Sigmoid colon (tissue), 7 donors: ENCODE measurements around the gene SRSF8. TPM values are rescaled to one million over a fixed set of nuclear protein-coding genes. Genes with fewer than 3 reads are reported as not detected.
A peak's percentile ranks its signal among the peaks of the same experiment; 100 is the strongest.

Source experiments
- DNase-seq: peaks from one replicate; pipeline ENCODE4 v3.0.0-alpha.2; 2019
- H3K27ac ChIP-seq, 4 donors: fragments of 200-600 bp; sonication (generic); one replicate each; pipeline ENCODE4 v1.5.1; 2016 to 2019; ENCODE audit warnings: mild to moderate bottlenecking in 1 of 4
- H3K27me3 ChIP-seq, 3 donors: fragments of 200-600 bp; sonication (generic); one replicate each; pipeline ENCODE4 v1.5.1; 2019; ENCODE audit warnings: mild to moderate bottlenecking in 1 of 3
- H3K36me3 ChIP-seq, 4 donors: fragments of 200-600 bp; sonication (generic); one replicate each; pipeline ENCODE4 v1.5.1; 2016 to 2019
- H3K4me1 ChIP-seq, 4 donors: fragments of 200-600 bp; sonication (generic); one replicate each; pipeline ENCODE4 v1.5.1; 2017 to 2019
- H3K4me3 ChIP-seq, 4 donors: fragments of 200-600 bp; sonication (generic); one replicate each; pipeline ENCODE4 v1.5.1; 2017 to 2019; ENCODE audit warnings: mild to moderate bottlenecking in 2 of 4, moderate library complexity in 1 of 4
- H3K9me3 ChIP-seq, 4 donors: fragments of 200-600 bp in 3 of 4; sonication (generic) in 3 of 4; one replicate each; pipeline versions ENCODE4 v1.5.1 to v1.6.1; 2013 to 2019
- EP300 ChIP-seq, 4 donors: sonication (generic); formaldehyde crosslinking; IDR thresholded peaks; one replicate each; pipeline ENCODE4 v1.6.1; 2017; ENCODE audit warnings: antibody characterized with exemption in 4 of 4
- POLR2A ChIP-seq, 2 donors: fragments of 450-650 bp; IDR thresholded peaks; one replicate each; pipeline ENCODE4 v1.6.1; 2016; ENCODE audit warnings: antibody characterized with exemption in 2 of 2, mild to moderate bottlenecking in 2 of 2, moderate library complexity in 2 of 2
- POLR2AphosphoS5 ChIP-seq, 4 donors: sonication (generic); formaldehyde crosslinking; IDR thresholded peaks; one replicate each; pipeline ENCODE4 v1.6.1; 2017; ENCODE audit warnings: antibody characterized with exemption in 4 of 4
- WGBS, 2 donors: extraction: QIAGEN DNeasy Blood & Tissue Kit; methylation state at CpG; one replicate each; pipeline ENCODE4 v1.1.7; 2013; 5-methylcytosine and 5-hydroxymethylcytosine counted together
- intact Hi-C: fragments of 100-400 bp; cut with DNase I; formaldehyde crosslinking; loops from one replicate; pipeline ENCODE4 v1.15.1; 2023
- polyA plus RNA-seq, 3 donors: library from polyadenylated mRNA; stranded (reverse); fragments of 200-250 nt; gene quantifications; one replicate each; pipeline ENCODE4 v1.2.3, GENCODE V29; 2013
- total RNA-seq, 4 donors: library from RNA; depleted of rRNA; stranded (reverse); fragments of >200 nt; gene quantifications; one replicate each; pipeline ENCODE4 v1.1.0, GENCODE V29; 2016
- TF ChIP-seq, protein P1 (sequence below), 4 experiments: fragments of 450-650 bp in 3 of 4; fragments of 200-600 bp in 1 of 4; IDR thresholded peaks; one replicate each; pipeline ENCODE4 v1.5.1; 2016 to 2019; ENCODE audit warnings: antibody characterized with exemption in 4 of 4, mild to moderate bottlenecking in 3 of 4, moderate library complexity in 2 of 4
- donor health status: healthy with polysubstance abuse.
- donor health status: Bipolar disorder and iron deficiency.
- donor health status: healthy.

Gene SRSF8
- total and polyA plus RNA-seq, 7 donors: 15.0 to 54.7 (median 30.4) TPM

- H3K4me3 ChIP-seq: peak overlapping the region; percentile 71 to 83 (median 80)
- H3K9me3 ChIP-seq: no peaks in the 10 kb centered on the region
- intact Hi-C loops: loop anchor here (1.0 to 10.0 kb wide), 10 partner anchors 21 to 719 kb away; partner anchors contain the start of genes AMOTL1, CWC15, ENDOD1 and FAM76B
- TF ChIP-seq POLR2AphosphoS5 (IDR thresholded peaks at IDR 0.05): peak in 2 of 4 donors; percentile 5 to 32
- TF ChIP-seq, protein P1, sequence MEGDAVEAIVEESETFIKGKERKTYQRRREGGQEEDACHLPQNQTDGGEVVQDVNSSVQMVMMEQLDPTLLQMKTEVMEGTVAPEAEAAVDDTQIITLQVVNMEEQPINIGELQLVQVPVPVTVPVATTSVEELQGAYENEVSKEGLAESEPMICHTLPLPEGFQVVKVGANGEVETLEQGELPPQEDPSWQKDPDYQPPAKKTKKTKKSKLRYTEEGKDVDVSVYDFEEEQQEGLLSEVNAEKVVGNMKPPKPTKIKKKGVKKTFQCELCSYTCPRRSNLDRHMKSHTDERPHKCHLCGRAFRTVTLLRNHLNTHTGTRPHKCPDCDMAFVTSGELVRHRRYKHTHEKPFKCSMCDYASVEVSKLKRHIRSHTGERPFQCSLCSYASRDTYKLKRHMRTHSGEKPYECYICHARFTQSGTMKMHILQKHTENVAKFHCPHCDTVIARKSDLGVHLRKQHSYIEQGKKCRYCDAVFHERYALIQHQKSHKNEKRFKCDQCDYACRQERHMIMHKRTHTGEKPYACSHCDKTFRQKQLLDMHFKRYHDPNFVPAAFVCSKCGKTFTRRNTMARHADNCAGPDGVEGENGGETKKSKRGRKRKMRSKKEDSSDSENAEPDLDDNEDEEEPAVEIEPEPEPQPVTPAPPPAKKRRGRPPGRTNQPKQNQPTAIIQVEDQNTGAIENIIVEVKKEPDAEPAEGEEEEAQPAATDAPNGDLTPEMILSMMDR (IDR thresholded peaks at IDR 0.05): no peak
- H3K36me3 ChIP-seq: no peaks in the 10 kb centered on the region
- peaks cover 0 to 20% (median 17%) of the 10 kb centered on the region in 4 donors for H3K4me1 ChIP-seq
- DNase-seq: no peak
- WGBS, 2 donors: 0 to 1% methylated on average over 16 of the region's 16 CpGs
- no peaks in the 10 kb centered on the region for H3K27me3 ChIP-seq
- peak overlapping the region; percentile 91 to 99 (median 98) for H3K27ac ChIP-seq
Measured at GRCh38 chr11:95067841-95068219, 1.1 kb downstream of the SRSF8 start.

- no peaks in the 10 kb centered on the region for H3K27me3 ChIP-seq
- intact Hi-C loops: loop anchor here (1.0 to 10.0 kb wide), 8 partner anchors 21 to 719 kb away; partner anchors contain the start of genes AMOTL1, ENDOD1, FAM76B and SESN3
- no peaks in the 10 kb centered on the region for H3K36me3 ChIP-seq
- 1 to 4% methylated on average over 5 of the region's 5 CpGs for WGBS, 2 donors
- no peaks in the 10 kb centered on the region for H3K9me3 ChIP-seq
- DNase-seq: peak; percentile 93
- TF ChIP-seq EP300 (IDR thresholded peaks at IDR 0.05): no peak
- peak; percentile 77 to 78 for TF ChIP-seq POLR2A (IDR thresholded peaks at IDR 0.05)
- TF ChIP-seq, protein P1 (IDR thresholded peaks at IDR 0.05): no peak
- TF ChIP-seq POLR2AphosphoS5 (IDR thresholded peaks at IDR 0.05): peak; percentile 89 to 93 (median 92)
- peaks cover 0 to 20% (median 17%) of the 10 kb centered on the region in 4 donors for H3K4me1 ChIP-seq
- H3K27ac ChIP-seq: peak overlapping the region; percentile 91 to 99 (median 98)
- peak overlapping the region; percentile 71 to 83 (median 80) for H3K4me3 ChIP-seq
Measured at GRCh38 chr11:95068549-95068948, 1.8 kb downstream of the SRSF8 start.

GRCh38 chr11:95070471-95070870, 3.8 kb downstream of the SRSF8 start:
- TF ChIP-seq, protein P1 (IDR thresholded peaks at IDR 0.05): no peak
- TF ChIP-seq POLR2AphosphoS5 (IDR thresholded peaks at IDR 0.05) (no peak), EP300 (IDR thresholded peaks at IDR 0.05) (no peak), POLR2A (IDR thresholded peaks at IDR 0.05) (no peak)
- 93 to 99% methylated on average over 1 of the region's 1 CpG for WGBS, 2 donors
- no peak for DNase-seq
- H3K4me3 ChIP-seq: no peak overlapping the region
- peaks cover 0 to 28% (median 18%) of the 10 kb centered on the region in 4 donors for H3K4me1 ChIP-seq
- intact Hi-C loops: no loop called here
- H3K27me3 ChIP-seq: no peaks in the 10 kb centered on the region
- H3K9me3 ChIP-seq: no peaks in the 10 kb centered on the region
- H3K36me3 ChIP-seq: no peaks in the 10 kb centered on the region
- H3K27ac ChIP-seq: no peak overlapping the region

DNA sequence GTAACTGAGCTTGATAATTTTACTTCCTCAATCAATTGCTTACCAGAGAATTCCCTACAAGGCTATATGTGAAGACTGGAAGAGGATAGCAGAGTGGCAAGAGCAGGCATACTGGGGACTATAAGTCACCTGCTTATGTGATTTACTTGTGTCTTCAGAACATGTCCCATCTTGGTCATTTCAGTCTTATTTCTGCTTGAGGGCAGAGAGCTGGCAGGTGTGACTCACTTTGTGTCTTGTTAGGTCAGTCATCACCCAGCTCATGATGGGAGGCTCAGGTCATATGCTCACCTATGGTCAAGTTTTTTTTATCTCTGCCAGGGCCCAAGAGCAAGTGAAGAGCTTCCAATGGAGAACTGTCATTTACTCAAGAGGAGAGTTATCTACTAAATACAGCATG, 6.2 kb downstream of the SRSF8 start:
- no peak for TF ChIP-seq POLR2A (IDR thresholded peaks at IDR 0.05)
- H3K4me3 ChIP-seq: no peak overlapping the region
- H3K27me3 ChIP-seq: no peaks in the 10 kb centered on the region
- DNase-seq: no peak
- intact Hi-C loops: no loop called here
- no peaks in the 10 kb centered on the region for H3K9me3 ChIP-seq
- H3K27ac ChIP-seq: no peak overlapping the region
- peaks cover 0 to 23% (median 16%) of the 10 kb centered on the region in 4 donors for H3K4me1 ChIP-seq
- H3K36me3 ChIP-seq: no peaks in the 10 kb centered on the region

GRCh38 chr11:95074792-95075563, 8.3 kb downstream of the SRSF8 start:
- Histone ChIP-seq H3K36me3 (no peaks in the 10 kb centered on the region), H3K27ac (peak overlapping the region in 1 of 4 donors; percentile 27), H3K4me1 (peaks cover 0 to 9% (median 3%) of the 10 kb centered on the region in 4 donors), H3K27me3 (no peaks in the 10 kb centered on the region), H3K4me3 (no peak overlapping the region), H3K9me3 (no peaks in the 10 kb centered on the region)
- intact Hi-C loops: no loop called here
- TF ChIP-seq EP300 (IDR thresholded peaks at IDR 0.05) (no peak), POLR2A (IDR thresholded peaks at IDR 0.05) (no peak), POLR2AphosphoS5 (IDR thresholded peaks at IDR 0.05) (no peak)
- TF ChIP-seq, protein P1 (IDR thresholded peaks at IDR 0.05): no peak
- 20 to 50% methylated on average over 8 of the region's 8 CpGs for WGBS, 2 donors
- no peak for DNase-seq
